HL-60 (cell line): ENCODE data around the gene STARD7.
"Not testable (repeated sequence)": the region's sequence is repeated elsewhere in the genome, so short reads cannot be mapped to it uniquely, and the experiment has no call there.

Experiments used
- DNase-seq, 2 experiments: peaks; one replicate each; pipeline ENCODE4 v3.0.0-alpha.2; 2010 to 2020; ENCODE audit warnings: low read depth in 1 of 2, low spot score in 1 of 2
- H3K27ac ChIP-seq: fragments of 250-450 bp; sonication (Bioruptor Pico); replicated peaks from 2 replicates; pipeline ENCODE4 v1.5.1; 2020; ENCODE audit warnings: mild to moderate bottlenecking, moderate library complexity
- H3K27me3 ChIP-seq: fragments of 250-450 bp; sonication (Bioruptor Pico); 2 replicates; pipeline ENCODE4 v1.5.1; 2021; ENCODE audit warnings: mild to moderate bottlenecking, moderate library complexity; ENCODE audit not compliant: insufficient read depth, poor library complexity, severe bottlenecking
- H3K4me3 ChIP-seq: replicated peaks from 2 replicates; pipeline ENCODE4 v1.5.1; 2011; ENCODE audit warnings: mild to moderate bottlenecking, control low read depth, low read length; ENCODE audit not compliant: insufficient read depth
- GABPA ChIP-seq: IDR thresholded peaks from 2 replicates; pipeline ENCODE4 v1.6.1; 2012; ENCODE audit warnings: low read depth
- POLR2AphosphoS5 ChIP-seq: IDR thresholded peaks from 2 replicates; pipeline ENCODE4 v1.6.1; 2012; ENCODE audit warnings: low read depth
- SPI1 ChIP-seq: IDR thresholded peaks from 2 replicates; pipeline ENCODE4 v1.6.1; 2012; ENCODE audit warnings: low read depth, mild to moderate bottlenecking, borderline replicate concordance
- TF ChIP-seq, protein P1 (sequence below): IDR thresholded peaks from one replicate; pipeline ENCODE4 v1.5.1; 2011; ENCODE audit warnings: low read length, control low read depth, inconsistent platforms; ENCODE audit not compliant: insufficient read depth
- TF ChIP-seq, protein P2 (sequence below): IDR thresholded peaks from 2 replicates; pipeline ENCODE4 v1.6.1; 2012; ENCODE audit warnings: low read depth; ENCODE audit not compliant: insufficient replicate concordance

STARD7 gene

DNA sequence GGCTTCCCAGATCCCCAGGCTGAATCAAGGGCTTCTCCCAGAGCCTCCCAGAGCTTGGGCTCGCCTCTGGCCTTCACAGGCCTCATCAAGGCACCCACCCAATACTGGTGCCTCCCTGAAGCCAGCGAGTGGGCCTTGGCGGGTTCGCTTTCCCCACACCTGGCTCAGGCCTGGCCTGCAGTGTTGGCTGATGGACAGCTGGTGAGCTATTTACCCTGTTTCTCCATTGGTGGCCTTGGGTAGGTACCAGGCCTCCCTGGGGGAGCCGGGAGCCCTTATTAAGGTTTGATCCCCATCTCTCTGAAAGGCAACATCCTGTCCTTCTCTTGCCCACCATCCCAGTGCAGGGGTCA, 45.2 kb downstream of the STARD7 start:
- Histone ChIP-seq H3K27ac (no peak overlapping the region), H3K4me3 (no peak overlapping the region), H3K27me3 (no peaks in the 10 kb centered on the region)
- DNase-seq, result no peak
- TF ChIP-seq, protein P1, sequence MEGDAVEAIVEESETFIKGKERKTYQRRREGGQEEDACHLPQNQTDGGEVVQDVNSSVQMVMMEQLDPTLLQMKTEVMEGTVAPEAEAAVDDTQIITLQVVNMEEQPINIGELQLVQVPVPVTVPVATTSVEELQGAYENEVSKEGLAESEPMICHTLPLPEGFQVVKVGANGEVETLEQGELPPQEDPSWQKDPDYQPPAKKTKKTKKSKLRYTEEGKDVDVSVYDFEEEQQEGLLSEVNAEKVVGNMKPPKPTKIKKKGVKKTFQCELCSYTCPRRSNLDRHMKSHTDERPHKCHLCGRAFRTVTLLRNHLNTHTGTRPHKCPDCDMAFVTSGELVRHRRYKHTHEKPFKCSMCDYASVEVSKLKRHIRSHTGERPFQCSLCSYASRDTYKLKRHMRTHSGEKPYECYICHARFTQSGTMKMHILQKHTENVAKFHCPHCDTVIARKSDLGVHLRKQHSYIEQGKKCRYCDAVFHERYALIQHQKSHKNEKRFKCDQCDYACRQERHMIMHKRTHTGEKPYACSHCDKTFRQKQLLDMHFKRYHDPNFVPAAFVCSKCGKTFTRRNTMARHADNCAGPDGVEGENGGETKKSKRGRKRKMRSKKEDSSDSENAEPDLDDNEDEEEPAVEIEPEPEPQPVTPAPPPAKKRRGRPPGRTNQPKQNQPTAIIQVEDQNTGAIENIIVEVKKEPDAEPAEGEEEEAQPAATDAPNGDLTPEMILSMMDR, result no peak
- no peak for TF ChIP-seq SPI1
- TF ChIP-seq, protein P2, sequence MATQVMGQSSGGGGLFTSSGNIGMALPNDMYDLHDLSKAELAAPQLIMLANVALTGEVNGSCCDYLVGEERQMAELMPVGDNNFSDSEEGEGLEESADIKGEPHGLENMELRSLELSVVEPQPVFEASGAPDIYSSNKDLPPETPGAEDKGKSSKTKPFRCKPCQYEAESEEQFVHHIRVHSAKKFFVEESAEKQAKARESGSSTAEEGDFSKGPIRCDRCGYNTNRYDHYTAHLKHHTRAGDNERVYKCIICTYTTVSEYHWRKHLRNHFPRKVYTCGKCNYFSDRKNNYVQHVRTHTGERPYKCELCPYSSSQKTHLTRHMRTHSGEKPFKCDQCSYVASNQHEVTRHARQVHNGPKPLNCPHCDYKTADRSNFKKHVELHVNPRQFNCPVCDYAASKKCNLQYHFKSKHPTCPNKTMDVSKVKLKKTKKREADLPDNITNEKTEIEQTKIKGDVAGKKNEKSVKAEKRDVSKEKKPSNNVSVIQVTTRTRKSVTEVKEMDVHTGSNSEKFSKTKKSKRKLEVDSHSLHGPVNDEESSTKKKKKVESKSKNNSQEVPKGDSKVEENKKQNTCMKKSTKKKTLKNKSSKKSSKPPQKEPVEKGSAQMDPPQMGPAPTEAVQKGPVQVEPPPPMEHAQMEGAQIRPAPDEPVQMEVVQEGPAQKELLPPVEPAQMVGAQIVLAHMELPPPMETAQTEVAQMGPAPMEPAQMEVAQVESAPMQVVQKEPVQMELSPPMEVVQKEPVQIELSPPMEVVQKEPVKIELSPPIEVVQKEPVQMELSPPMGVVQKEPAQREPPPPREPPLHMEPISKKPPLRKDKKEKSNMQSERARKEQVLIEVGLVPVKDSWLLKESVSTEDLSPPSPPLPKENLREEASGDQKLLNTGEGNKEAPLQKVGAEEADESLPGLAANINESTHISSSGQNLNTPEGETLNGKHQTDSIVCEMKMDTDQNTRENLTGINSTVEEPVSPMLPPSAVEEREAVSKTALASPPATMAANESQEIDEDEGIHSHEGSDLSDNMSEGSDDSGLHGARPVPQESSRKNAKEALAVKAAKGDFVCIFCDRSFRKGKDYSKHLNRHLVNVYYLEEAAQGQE, result no peak
- no peak for TF ChIP-seq POLR2AphosphoS5
- no peak for TF ChIP-seq GABPA

DNA sequence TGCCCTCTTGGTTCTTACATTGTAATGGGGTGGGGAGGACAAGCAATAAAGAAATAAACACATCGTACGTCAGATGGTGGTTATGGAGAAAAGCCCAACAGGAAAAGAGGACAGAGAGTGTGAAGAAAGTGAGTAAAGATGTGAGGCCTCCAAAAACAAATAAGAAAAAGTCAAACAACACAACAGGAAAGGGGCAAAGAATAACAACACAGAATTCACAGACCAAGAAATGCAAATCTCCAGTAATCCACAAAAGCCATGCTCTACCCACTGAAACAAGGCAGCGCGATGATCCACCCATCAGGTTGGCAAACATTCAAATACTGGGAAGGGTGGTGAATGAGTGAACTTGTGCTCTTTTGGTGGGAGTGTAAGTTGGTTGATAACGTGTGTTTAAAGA, 46.7 kb downstream of the STARD7 start:
- TF ChIP-seq, protein P1, result no peak
- TF ChIP-seq POLR2AphosphoS5, result no peak
- no peak for TF ChIP-seq SPI1
- TF ChIP-seq, protein P2, result no peak
- TF ChIP-seq GABPA, result no peak
- no peak overlapping the region for H3K27ac ChIP-seq

DNA sequence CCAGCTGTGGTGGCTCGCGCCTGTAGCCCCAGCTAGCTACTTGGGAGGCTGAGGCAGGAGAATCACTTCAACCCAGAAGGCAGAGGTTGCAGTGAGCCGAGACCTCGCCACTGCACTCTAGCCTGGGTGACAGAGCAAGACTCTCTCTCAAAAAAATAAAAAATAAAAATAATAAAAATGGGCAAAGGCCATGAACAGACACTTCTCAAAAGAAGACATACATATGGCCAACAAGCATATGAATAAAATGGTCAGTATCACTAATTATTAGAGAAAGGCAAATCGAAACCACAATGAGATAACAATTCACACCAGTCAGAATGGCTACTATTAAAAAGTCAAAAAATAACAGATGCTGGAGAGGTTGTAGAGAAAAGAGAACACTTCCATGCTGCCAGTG, 48.3 kb downstream of the STARD7 start:
- not testable (repeated sequence) for DNase-seq, H3K27ac ChIP-seq, H3K27me3 ChIP-seq, H3K4me3 ChIP-seq

More for the DNA sequence above, 46.7 kb downstream of the STARD7 start:
- Histone ChIP-seq H3K4me3 (no peak overlapping the region), H3K27me3 (no peaks in the 10 kb centered on the region)
- no peak for DNase-seq

DNA sequence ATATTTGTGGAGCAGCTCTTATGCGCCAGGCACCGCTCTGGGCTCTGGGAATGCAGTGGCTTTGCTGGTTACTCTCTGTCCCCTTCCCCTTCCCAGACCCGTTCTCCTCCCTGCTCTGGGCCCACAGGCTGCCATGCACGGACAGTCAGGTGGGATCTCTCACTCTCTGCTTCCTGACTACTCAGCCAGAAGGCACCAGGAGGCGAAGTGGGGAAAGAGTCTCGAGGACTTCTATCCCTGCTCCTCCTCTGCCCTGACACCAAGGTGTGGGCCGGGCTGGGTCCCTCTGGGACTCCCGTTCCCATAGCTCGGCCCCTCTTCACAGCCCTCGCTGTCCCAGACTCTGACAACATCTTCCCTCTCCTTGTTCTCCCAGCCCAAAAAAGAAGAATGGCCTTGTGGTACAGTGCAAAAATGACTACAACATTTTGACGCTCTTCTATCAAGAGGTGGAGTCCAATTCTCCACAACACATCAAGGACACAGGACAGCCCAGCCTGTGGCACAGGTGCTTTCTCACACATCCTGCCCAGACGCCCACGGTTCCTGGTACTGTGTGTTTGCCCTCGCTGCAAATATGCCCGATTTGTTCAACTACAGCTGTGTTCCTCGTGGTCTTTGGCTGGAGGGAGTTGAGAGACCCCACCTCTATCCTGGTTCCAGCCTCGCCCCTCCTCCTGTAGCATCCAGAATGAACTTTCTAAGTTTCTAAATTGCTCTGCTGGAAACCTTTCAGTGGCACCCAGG, 49.4 kb downstream of the STARD7 start:
- H3K27ac ChIP-seq, result no peak overlapping the region

More for the DNA sequence above, 49.4 kb downstream of the STARD7 start:
- Histone ChIP-seq H3K4me3 (no peak overlapping the region), H3K27me3 (no peaks in the 10 kb centered on the region)
- no peak for TF ChIP-seq SPI1
- no peak for TF ChIP-seq GABPA
- TF ChIP-seq POLR2AphosphoS5, result no peak
- TF ChIP-seq, protein P1, result no peak
- TF ChIP-seq, protein P2, result no peak
- DNase-seq, result no peak
